Right lobe of liver (tissue), 4 donors: ENCODE results near the gene MIPEP.

Experiments
- POLR2A ChIP-seq: fragments of 450-650 bp; IDR thresholded peaks from one replicate; pipeline ENCODE4 v1.6.1; 2017; ENCODE audit warnings: antibody characterized with exemption, mild to moderate bottlenecking
- TF ChIP-seq, protein P1 (sequence below), 4 donors: fragments of 200-600 bp in 3 of 4; fragments of 450-650 bp in 1 of 4; IDR thresholded peaks; one replicate each; pipeline versions ENCODE4 v1.5.1 to v1.8.0; 2016 to 2022; ENCODE audit warnings: antibody characterized with exemption in 4 of 4, mild to moderate bottlenecking in 2 of 4
- donor health status: DM: no; HTN: no; CAD: no.
- donor health status: DM: no; HTN: no; CAD: no.
- donor health status: DM: no; HTN: yes; CAD: no.

DNA sequence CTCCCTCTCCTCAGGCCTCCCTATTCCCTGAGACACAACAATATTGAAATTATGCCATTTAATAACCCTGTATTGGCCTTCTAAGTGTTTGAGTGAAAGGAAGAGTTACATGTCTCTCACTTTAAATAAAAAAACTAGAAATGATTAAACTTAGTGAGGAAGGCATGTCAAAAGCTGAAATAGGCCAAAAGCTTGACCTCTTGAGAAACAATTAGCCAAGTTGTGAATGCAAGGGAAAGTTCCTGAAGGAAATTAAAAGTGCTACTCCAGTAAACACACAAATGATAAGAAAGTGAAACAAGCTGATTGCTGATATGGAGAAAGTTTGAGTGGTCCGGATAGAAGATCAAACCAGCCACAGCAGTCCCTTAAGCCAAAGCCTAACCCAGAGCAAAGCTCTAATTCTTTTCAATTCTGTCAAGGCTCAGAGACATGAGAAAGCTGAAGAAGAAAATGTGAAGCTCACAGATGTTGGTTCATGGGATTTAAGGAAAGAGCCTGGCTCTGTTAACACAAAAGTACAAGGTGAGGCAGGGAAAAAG is 191.4 kb downstream of the MIPEP start:
- TF ChIP-seq, protein P1, sequence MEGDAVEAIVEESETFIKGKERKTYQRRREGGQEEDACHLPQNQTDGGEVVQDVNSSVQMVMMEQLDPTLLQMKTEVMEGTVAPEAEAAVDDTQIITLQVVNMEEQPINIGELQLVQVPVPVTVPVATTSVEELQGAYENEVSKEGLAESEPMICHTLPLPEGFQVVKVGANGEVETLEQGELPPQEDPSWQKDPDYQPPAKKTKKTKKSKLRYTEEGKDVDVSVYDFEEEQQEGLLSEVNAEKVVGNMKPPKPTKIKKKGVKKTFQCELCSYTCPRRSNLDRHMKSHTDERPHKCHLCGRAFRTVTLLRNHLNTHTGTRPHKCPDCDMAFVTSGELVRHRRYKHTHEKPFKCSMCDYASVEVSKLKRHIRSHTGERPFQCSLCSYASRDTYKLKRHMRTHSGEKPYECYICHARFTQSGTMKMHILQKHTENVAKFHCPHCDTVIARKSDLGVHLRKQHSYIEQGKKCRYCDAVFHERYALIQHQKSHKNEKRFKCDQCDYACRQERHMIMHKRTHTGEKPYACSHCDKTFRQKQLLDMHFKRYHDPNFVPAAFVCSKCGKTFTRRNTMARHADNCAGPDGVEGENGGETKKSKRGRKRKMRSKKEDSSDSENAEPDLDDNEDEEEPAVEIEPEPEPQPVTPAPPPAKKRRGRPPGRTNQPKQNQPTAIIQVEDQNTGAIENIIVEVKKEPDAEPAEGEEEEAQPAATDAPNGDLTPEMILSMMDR (IDR thresholded peaks at IDR 0.05) = no peak
- no peak for TF ChIP-seq POLR2A
